HG03457 (cell line): ENCODE data around the gene TACC3.

ENCODE experiments used
- ATAC-seq: cut with Tn5 transposase; IDR thresholded peaks from one replicate; pipeline ENCODE4 v1.9.1; 2021; ENCODE audit warnings: moderate number of reproducible peaks; ENCODE audit not compliant: unreplicated experiment

TACC3 gene

DNA sequence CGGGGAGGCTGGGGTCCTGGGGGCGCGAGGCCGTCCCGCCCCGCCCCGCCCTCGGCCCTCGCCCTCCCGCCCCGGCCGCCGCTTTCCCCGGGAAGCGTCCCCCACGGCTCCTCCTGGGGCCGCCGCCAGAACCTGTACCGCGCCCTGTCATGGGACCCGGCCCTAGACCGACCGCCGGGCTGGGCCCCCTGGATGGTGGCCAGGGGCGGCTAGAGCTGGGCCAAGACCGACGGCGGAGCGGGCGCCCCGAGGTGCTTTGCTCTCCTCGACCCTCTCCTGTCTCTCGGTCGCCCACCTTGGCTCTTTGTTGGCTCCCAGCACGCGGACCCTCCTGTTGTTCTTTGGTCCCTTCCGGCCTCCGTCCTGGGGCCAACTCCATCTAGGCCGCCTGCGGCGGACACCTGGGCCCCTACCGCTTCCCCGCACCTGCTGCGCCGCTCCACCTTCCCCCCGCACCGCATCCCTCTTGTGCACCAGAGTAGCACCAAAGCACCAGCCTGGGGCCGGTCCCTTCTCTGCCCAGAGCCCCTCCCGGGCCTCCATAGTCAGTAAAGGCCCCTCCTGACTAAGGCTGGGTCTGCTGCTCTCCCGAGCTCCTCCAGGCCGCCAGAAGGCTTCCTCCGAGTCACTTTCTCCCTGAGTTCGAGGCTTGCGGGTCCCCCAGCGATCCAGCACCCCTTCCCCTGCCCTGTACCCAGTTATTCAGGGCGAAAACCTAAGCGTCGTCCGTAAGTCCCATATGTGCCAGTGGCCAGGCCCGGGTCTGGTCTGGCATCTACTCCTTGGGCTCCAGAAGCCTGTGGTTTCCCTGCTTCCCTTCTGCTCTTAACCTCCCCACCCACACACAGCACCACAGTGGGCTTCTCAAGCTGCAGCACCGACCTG lies 587 bp downstream of the TACC3 start:
- ATAC-seq: no peak

DNA sequence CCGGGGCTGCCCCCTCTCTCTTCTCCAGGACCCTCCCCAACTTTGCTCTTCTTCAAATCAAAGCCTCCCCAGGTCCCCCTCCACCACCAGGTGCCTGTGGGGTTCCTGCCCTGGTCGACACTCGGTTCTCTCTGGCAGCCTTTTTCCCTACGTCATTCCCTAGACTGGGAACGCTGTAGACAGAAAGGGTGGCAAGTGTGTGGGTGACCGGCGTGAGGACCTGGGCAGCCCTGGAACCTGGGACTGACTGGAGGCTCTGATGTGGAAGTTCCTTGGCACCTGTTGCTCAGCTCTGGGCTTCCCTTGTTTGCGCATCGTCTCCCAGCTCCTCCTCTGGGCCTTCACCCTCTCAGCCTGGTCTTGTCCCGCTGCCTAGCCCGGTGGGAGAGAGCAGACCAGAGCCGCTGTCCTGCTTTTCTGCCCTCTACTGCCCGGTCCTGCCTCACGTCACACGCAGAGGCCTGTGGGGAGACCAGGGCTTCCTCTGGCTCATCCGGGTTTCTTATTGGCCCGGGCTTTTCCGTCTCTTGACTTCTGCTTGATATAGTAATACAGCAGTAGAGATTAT lies 1.3 kb downstream of the TACC3 start:
- ATAC-seq: no peak

GRCh38 chr4:1723131-1723801 lies 1.9 kb downstream of the TACC3 start:
- no peak for ATAC-seq

- no peak for ATAC-seq
Measured at GRCh38 chr4:1725521-1725920, 4.2 kb downstream of the TACC3 start.

GRCh38 chr4:1726146-1726934 lies 5.0 kb downstream of the TACC3 start:
- ATAC-seq: no peak

- no peak for ATAC-seq
Measured at GRCh38 chr4:1727117-1728031, 6.1 kb downstream of the TACC3 start.

DNA sequence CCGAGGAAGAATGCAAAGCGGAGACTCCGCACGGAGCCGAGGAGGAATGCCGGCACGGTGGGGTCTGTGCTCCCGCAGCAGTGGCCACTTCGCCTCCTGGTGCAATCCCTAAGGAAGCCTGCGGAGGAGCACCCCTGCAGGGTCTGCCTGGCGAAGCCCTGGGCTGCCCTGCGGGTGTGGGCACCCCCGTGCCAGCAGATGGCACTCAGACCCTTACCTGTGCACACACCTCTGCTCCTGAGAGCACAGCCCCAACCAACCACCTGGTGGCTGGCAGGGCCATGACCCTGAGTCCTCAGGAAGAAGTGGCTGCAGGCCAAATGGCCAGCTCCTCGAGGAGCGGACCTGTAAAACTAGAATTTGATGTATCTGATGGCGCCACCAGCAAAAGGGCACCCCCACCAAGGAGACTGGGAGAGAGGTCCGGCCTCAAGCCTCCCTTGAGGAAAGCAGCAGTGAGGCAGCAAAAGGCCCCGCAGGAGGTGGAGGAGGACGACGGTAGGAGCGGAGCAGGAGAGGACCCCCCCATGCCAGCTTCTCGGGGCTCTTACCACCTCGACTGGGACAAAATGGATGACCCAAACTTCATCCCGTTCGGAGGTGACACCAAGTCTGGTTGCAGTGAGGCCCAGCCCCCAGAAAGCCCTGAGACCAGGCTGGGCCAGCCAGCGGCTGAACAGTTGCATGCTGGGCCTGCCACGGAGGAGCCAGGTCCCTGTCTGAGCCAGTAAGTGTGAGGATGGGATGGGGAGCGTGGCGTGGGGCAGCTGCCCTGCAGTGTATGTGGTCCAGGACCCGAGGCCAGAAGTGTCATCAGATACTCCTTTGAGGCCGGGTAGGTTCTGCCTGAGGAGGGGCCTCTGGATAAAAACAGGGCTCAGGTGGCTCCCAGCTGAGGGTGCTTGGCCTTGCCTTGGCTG lies 7.0 kb downstream of the TACC3 start:
- ATAC-seq: no peak

DNA sequence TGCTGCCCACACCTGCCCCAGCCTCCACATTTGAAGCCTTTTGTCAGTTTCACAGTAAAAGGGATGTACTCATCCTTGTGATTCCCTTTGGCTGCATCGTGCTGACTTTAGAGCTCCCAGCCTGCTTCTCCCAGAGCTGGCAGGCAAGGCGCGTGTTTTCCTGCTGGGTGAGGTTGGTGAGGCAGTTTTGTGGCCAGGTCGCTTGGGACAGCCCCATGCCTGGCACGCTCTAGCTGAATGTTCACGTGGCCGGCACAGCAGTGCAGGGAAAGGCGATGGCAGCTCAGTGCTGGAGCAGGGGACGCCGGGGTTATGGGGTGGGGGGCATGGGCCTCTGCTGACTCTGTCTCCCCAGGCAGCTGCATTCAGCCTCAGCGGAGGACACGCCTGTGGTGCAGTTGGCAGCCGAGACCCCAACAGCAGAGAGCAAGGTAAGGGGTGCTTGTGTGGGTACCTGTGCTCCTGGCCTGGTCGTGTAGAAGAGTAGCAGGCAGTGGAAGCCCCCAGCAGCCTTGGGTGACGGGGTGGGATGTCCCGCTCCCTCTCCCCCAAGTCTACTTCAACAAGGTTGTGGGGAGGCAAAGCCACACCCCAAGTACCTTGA lies 9.3 kb downstream of the TACC3 start:
- no peak for ATAC-seq

GRCh38 chr4:1731180-1731579 lies 9.9 kb downstream of the TACC3 start:
- ATAC-seq: no peak

- ATAC-seq: no peak
Measured at GRCh38 chr4:1732911-1733310, 11.6 kb downstream of the TACC3 start.

GRCh38 chr4:1735215-1735614 lies 13.9 kb downstream of the TACC3 start:
- ATAC-seq: no peak

GRCh38 chr4:1736812-1737211 lies 15.5 kb downstream of the TACC3 start:
- ATAC-seq: no peak

DNA sequence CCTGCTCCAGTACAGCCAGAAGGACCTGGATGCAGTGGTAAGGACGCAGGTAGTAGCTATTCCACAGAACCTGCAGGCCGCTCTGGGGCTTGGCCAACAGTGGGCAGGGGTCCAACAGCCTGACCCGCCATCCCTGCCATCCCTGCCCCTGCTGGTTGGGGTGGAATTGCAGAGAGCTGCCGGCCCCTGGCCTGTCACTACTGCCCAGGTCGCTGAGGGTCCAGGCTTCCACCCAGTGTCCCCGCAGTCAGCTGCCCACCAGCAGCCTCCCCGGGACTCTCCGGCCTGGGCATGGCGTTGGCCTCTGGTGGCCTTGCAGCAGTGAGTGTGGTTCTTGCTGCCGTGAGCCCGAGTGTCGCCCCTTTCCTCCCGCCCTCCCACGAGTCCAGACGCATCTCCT lies 16.3 kb downstream of the TACC3 start:
- ATAC-seq: no peak

DNA sequence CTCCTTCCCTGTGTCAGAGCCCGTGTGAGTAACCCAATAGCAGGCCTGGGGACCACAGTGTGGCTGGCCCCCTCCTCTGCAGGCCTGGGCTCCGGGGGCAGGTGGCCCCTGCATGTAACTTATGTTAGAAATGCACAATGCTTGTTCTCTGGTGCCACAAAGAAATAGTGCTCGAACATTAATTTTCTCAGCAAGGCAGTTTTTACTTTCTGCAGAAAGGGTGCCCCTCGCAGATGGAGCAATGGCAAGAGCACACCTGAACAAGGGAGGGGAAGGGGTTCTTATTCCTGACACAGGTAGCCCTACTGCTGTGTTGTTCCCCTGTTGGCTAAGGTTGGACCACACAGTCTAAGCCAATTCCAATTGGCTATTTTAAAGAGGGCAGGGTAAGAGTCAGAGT lies 17.1 kb downstream of the TACC3 start:
- no peak for ATAC-seq

- no peak for ATAC-seq
Measured at GRCh38 chr4:1739358-1739757, 18.0 kb downstream of the TACC3 start.

DNA sequence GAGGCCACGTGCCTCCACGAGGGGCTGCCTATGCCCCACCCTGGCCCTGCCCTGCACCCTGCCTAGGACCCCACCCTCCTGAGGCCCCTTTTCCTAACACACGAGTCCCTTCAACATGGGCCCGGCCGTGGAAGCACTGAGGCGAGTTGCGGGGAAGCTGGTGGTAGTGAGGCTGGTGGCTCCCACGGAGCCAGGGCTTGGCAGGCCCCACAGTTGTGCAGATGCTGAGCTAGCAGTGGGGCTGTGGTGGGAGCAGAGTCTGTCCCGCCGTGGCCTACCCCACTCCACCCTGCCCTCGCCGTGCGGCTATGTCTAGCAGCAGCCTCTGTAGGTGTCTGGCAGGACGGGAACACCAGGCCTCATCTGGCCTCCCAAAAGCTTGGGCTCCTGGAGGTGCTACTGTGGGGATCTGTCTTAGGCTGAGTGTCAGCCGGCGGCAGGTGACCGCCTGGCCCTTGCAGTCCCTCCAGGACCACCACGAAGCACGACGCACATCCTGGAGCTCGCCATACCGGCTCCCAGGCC lies 18.8 kb downstream of the TACC3 start:
- no peak for ATAC-seq

DNA sequence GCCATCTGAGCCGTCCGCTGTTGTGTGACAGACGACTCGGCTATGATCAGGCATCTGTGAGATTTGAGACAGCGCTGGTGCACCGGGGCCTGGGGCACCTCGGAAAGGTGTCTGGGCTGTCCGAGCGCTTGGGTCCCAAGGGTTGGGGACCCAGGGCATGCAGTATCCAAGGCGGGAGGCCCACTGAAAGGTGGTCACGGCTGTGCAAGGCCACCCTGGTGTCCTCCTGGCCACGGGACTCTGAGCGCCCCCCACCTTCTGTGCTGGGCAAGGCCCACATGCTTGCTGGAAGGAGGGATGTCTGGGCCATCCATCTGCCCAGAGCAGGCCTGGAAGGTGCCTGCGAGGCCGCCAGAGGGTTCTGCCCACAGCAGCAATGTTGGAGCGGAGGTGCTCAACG lies 19.9 kb downstream of the TACC3 start:
- ATAC-seq: no peak

DNA sequence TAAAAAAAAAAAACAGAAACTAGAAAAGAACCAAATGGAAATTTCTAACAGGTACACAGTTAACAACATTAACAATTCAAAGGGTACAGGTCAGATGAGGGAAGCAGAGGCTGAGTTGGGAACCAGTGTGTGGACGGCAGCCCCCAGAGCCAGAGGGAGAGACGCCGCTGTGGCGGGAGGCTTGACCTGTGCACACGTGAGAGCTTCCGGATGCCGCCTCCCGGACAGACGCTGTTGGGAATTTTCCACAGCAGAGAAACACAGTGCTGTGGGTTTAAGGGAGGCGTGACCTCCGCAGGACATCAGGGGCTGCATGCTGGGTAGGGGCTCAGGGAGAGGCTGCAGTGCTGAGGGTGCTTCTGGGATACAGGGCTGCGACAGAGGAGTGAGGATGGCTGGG lies 22.2 kb downstream of the TACC3 start:
- ATAC-seq: no peak

- no peak for ATAC-seq
Measured at GRCh38 chr4:1743975-1744374, 22.7 kb downstream of the TACC3 start.
